ENCODE results near the gene SEMA3E. TPM values are rescaled to one million over a fixed set of nuclear protein-coding genes. Genes with fewer than 3 reads are reported as not detected.
"Not testable (repeated sequence)": the region's sequence is repeated elsewhere in the genome, so short reads cannot be mapped to it uniquely, and the experiment has no call there.

SEMA3E gene
- 0.29 and 3.6 TPM in 2 replicates for total RNA-seq (2014; rRNA removed; shearing (Covaris generic))

DNA sequence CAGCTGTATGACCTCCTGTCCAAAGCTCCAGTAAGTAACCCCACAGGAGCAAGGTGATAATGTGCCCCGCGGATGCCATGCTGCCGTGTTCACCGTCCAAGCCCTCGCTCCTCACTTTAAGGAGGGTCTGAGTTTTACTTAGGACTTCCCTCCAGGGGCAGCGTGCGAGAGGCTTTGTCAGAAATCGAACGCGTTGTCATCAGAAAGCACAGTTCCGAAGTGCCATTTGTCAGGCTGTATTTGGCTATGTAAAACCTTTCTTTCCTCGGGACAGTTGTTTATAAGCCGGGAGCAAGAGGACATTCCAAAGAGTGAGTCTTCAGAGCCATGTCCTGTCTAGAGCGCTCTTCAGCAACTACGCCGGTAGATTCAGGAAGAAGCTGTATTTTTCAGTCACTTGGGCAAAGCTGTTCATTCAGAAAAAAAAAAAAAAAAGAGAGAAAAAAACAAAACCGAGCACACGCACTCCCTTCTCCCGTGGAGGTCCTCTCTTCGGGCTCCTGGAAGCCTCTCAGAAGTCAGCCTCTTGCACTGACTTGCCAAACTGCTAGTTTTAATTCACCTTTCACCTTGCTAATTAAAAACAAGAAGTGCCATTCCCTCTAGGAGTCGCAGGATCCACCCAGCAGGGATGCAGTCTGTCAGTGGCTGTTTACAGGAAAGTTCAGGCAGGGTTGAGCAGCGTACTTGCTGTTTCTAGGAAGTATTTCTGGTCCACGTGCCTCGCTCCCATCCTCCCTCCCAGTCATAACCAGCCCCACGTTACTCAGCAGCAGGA, at the start of gene SEMA3E:
SEMA3E (minus strand) TSS at position 676 of the 778 bp plus-strand sequence.
- DNase-seq (ENCODE audit: low spot score) = peak; percentile 18

DNA sequence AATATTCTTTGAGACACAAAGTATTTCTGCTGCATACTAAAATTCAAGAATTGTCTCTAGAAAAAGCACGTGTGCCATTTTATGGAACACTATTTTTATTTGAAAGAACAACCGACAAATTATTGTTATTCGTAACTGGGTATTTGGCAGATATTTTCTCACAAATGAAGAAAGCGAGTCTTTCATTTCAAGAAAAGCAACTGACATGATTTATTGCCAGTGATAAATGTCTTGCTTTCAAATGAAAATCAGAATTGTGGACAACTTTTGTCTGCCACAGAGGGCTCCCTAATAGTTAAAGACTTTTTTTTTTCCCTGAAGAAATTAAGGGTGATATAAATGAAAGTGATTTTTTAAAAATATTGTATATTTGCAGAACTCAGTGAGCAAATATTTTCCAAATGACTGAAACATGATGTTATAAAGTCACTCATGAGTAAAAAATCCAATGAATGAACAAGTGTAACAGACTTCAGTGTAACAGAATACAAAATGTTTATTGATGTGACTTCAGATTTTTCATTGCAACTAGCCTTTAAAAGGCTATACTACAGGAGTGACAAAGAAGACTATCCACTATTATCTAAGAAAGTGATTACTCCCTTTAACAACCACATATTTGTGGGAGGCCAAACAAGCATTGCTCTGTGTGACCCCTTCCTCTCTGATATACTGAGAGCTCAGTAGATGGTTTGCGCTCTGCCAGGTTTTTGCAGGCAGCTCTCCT, 49.0 kb upstream of the SEMA3E start:
- no peak for DNase-seq (ENCODE audit: low spot score)

DNA sequence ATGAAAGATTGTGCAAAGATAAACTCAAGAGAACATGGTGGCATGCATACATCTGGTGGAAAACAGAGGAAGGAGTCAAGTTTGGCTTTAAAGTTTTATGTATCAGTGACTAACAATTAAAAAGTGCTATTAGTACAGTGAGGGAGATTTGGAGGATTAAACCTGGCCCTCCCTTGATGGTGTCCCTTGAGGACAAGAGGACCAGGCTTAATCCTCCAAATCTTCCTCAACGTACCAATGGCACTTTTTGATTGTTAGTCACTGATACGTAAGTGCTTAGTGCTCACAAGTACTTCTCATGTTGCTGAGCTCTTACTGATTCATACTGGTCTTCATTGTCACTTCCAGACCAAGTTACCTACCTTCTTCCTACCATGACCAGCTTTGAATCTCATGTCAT, 47.2 kb upstream of the SEMA3E start:
- no peak for DNase-seq (ENCODE audit: low spot score)

DNA sequence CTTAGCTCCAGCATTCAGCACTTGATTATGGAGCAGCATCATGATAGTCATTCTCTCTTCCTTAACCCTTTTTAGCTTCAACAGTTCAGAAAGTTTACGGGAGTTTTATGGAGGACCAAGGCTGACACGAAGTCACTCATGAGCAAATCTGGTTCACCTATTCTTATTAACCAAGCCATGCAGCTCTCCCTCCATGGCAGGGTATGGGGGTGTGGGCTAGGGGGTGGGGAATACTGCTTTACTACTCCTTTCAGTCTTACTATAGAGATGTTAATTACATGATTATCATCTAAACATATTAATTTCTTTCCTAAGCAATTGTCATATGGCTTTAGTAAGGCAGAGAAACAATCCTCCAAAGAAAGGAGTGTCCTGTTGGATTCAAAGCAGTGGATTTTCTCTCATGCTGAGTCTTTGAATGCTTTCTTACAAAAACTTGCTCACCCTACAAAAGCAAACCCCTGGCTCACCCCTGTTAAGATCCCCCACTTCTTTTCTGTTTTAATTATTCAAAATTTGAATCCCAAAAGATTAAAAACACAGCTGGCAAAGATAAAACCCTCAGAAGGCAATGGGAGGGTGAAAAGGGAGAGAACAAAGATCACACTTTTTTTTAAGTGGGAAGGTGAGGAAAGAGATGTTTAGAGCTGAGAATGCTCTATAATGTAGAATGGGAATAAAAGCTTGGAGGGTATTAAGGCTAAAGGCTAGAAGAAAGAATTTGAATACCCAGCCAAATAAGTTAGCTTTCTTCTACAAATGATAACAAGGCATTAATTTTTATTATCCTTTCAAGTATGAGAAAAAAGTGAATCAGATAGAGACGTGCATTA, 46.4 kb upstream of the SEMA3E start:
- DNase-seq (ENCODE audit: low spot score) = no peak

DNA sequence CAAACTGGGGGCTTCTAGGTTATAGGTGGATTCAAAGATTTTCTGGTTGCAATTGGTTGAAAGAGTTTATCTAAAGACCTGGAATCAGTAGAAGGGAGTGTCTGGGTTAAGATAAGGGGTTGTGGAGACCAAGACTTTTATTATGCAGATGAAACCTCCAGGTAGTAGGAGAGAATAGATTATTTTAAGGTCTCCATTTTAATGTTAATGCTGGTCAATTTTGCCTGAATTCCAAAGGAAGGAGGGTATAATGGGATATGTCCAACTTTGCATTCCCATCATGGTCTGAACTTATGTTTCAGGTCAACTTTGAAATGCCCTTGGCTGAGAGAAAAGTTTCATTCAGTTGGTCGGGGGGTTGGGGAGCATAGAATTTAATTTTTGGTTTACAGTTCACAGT, 44.3 kb upstream of the SEMA3E start:
- DNase-seq (ENCODE audit: low spot score) = no peak

DNA sequence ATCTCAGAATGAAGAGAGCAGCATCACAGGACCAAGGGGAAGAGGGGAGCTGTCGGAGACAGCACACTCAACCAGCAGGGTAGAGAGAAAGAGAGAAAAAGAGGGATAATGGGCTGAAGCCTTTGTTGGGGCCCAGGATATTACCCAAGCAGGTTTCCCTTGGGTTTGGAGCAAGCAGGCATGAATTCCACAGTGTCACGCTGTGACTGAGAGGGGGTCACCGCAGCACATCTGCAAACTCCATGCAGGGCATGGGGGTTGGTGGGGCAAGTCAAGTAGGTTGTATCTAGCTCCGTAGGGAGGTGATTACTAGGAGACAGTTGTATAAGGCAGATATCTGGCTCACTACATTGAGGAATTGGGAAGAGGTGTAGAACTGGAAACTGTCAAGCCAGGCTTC, 42.2 kb upstream of the SEMA3E start:
- DNase-seq (ENCODE audit: low spot score) = no peak

DNA sequence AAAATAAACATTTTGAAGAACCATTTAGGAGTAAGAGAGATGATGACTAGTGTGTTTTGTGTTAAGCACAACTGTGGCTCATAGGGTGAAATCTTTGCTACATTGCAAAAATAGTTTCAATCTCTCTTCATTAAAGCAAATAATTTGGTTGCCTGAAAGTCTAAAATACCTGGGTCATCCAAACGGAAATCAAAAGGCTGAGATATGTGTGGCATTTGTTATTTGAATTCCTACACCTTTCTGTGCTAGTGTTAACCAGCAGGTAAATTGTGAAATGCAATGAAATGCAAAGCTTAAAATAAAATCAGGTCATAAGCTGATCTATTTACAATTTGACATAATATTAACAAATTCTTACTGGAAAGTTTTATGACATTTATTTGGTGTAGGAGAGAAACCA, 40.9 kb upstream of the SEMA3E start:
- DNase-seq (ENCODE audit: low spot score) = no peak

DNA sequence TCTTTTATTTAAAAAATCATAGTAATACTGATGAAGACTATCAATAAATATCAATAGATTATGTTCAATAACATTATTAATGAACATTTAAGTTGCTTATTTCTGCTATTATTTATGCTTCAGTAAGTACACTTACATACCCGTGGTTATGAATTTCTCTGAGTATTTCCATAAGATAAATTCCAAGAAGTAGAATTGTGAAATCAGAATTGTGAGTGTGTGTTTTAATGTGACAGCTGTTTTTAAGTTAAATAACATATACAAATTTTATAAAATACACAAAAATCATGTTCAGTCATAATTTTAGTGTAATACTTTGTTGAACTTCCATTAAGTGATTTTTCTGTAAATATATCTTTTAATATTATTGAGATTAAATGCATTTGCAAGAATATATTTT, 37.5 kb upstream of the SEMA3E start:
- DNase-seq (ENCODE audit: low spot score) = no peak

DNA sequence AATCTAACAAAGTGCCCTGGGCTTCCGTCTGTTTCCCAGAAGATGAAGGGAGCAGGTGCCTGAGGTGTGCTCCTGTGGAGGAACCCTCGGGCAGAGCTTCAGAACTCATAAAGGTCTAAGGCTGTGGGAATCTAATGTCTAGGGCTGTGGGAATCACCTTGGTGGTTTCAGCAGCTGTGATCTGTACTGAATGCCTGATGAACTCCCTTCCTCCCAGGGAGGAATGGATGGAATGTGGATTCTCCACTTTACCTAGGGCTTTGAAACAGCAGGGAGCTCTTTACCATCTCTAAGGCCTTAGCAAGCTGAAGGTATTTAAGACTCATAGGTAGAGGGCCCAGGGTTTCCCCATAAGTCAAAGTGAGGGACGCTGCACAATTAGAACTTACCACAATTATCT, 36.0 kb upstream of the SEMA3E start:
- DNase-seq (ENCODE audit: low spot score) = peak; percentile 14

DNA sequence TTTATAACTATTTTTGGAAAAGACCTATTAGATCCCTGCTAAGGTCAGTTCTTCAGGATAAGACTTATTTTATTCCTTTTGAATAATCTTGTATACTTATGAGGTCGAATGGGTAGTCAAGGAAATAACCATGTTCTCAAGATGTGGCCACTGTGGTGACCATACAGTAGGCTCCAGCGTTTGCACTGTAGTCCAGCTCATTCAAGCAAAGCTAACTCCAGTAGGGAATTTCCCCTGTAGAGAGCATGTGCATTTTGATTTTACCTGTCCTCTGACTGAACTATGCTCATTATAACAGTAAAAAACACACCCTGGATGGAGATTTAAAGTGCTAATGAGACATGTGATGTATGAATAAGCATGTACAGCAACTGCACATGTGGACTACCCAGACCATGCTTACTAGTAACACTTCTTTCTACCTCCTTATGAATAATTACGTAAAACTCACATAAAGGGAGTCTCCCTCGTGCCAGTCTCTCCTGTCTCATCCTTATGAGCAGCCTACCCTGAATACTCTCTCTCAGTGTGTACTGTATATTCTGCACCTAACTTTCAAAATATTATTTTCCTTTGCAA, 32.4 kb upstream of the SEMA3E start:
- no peak for DNase-seq (ENCODE audit: low spot score)

DNA sequence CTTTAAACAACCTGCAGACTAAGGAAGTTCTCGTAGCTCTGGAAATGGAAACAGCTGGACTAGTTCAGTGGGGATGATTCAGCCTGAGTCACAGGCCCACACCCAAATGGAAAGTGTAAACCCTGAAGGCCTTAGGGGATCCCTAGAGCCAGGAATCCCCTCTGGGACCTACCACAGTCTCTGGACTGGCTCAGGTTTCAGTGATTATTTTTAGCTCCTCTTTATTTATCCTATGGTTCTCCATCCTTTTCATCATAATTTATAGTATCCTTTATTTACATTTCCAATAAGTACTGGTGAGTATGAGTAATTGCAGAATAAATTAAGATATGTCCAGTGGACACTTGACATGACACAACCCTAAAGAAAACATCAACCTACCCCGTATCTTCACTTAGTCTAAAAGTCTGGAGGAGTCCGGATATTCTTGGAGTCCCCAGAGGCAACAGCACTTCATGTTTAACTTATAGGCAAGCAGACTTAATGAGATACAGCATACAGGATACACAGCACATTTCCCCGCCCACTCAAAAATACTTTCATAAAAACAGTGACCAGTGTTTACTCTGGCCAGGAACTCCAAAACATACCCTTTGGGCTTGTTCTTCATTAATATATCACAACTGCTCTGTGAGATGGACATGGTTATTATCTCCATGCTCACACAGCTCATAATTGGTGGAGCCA, 28.4 kb upstream of the SEMA3E start:
- peak; percentile 98 for DNase-seq (ENCODE audit: low spot score)

DNA sequence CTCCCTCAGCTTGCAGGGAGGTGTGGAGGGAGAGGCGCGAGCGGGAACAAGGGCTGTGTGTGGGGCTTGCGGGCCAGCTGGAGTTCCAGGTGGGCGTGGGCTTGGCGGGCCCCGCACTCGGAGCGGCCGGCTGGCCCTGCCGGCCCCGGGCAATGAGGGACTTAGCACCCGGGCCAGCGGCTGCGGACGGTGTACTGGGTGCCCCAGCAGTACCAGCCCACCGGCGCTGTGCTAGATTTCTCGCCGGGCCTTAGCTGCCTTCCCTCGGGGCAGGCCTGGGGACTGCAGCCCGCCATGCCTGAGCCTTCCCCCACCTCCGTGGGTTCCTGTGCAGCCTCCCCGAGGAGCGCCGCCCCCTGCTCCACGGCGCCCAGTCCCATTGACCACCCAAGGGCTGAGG, 24.4 kb upstream of the SEMA3E start:
- not testable (repeated sequence) for DNase-seq (ENCODE audit: low spot score)

DNA sequence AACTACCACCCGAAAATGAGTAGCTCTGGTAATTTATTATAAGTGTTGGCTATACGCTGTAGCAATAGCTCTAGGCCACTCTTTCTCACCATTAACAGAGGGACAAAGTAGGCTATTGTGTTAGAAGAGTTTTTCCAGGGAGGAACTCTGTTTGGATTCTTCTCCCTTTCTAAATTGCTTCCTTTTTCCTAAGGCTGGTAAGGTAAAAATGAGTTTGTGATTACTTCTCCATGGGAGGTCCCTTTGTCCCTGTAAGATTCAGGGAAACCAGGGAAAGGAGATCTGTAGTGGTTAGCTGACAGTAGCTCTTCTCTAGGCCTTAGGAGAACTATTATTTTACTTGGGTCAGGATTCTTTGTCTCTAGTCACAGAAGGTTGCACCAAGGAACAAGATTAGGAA, 23.2 kb upstream of the SEMA3E start:
- no peak for DNase-seq (ENCODE audit: low spot score)

DNA sequence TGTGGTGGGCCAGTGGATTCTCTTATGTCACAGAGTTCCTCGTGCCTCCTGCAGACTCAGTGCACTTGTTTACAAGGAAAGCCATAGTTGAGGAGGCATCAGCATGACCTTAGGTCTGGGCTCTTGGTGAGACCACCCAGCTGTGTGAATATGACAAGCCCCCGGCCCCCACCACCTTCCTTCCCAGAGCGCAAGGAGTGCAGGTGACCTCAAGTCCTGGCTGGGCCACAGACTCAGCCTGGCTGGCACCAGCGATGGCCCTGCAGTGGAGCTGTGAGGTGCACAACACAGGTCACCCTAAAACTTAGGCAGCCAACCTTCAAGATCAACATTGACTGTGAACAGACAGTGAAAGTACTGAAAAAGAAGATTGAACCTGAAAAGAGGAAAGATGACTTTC, 14.2 kb upstream of the SEMA3E start:
- DNase-seq (ENCODE audit: low spot score) = no peak

DNA sequence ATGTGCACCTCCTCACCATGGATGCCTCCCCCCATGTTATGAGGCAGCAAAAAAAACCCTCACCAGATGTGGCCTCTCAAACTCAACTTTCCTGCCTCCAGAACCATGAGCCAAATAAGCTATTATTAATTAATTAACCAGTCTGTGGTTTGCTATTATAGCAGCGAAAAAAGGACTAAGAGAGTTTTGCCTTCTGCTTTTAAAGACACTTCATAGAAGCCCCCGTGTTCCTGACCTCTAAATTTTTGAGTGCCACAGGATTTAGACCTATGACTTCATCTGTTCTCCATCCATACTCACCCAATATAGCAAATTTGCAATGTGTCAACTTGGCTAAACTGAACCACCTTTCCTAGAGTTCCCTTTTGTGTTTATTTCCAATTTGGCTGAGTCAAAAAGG, 9.2 kb upstream of the SEMA3E start:
- no peak for DNase-seq (ENCODE audit: low spot score)

DNA sequence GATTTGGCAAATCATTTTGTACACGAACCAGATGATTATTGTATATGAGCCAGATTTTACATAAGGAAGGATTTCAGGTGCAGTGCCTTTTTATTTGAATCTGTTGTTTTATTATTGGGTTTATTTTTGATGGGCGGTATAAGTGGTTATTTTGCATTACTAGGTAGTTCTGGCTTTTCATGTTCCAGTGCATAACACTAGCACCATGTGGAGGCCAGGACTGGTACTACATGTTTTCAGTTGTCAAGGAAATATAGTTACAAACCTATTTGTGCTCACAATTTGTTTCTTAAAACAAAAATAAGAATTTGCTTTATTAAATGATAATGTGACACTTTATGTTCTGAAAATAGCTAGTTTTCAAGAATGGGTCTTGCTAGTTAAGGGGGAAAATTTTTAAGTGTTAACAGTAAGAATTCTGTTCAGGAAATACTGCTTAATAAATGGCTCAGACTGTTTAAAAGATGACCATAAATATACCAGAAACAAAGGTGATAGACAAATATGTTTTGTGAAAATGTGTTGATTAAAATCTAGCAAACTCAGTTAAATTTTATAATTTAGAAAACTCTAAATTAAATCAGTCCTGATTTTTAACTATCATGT, 7.1 kb upstream of the SEMA3E start:
- DNase-seq (ENCODE audit: low spot score) = peak; percentile 51

DNA sequence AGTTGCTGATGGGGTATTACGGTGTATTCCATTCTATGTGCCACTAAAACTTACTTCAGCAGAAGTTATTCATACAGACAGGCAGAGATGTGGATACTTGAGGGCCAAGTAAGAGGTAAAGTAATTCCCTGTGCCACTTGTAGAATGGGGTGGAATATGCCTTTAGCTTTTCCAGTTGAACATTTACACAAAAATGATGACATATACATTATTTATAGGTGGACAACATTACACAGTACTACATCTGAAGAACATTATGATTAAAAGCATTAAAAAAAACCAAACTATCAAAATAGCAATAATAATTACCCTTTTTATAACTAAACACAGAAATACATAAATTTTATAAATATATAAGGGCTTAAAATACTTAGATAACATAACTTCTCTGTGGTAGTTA, 3.5 kb upstream of the SEMA3E start:
- DNase-seq (ENCODE audit: low spot score) = no peak

DNA sequence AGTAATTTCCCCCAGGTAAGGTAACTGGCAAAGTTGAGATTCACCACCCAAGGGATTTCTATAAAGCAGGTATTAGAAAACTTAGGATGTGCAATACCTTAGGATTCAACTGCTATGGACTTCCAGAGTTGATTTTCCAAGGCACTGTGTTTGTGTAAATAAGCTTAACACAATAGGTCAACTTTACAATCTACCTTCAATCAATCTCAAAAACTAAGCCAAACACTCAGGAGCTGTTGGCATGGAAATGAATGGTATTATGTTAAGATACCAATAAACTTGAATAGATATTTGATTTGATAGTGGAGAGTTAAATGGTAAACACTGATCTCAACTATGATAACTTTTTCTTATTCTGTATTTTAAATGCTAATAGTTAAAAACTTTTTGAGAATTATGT, 762 bp upstream of the SEMA3E start:
- no peak for DNase-seq (ENCODE audit: low spot score)

DNA sequence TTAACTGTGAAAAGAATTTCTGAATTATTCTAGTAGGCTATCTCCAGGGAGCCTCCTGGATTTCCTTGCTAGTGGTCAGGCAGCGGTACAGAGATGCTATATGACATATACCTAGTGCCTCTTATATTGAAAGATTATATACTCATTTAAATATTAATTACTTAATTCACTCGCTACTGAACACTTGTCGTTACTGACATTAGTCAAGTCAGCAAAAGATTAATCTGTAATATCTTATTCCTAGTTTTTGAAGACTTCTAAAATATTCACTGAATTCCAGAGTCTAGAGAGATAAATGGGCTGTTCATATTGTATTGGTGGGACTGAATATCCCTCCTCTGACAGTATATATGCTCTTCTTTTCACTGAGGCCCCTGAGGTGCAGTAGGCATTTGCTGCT, 2.9 kb downstream of the SEMA3E start:
- DNase-seq (ENCODE audit: low spot score) = no peak

DNA sequence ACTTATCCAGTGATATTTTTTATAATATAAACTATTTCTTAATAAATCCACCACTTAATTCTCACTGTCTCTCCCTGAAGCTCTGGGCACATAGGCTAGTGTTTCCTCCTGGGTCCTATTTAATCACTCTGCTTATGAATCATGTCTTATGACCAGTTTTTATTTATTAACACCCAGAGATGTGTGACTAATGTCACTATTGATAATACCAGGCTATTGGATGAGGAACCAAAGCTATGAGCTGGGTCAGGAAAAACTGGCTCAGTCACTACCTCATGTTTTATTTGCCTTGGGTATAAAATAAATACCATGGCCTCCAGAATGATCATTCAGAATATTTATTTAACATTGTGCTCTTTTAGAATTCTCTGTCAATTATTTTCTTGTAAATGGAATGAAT, 5.2 kb downstream of the SEMA3E start:
- no peak for DNase-seq (ENCODE audit: low spot score)

DNA sequence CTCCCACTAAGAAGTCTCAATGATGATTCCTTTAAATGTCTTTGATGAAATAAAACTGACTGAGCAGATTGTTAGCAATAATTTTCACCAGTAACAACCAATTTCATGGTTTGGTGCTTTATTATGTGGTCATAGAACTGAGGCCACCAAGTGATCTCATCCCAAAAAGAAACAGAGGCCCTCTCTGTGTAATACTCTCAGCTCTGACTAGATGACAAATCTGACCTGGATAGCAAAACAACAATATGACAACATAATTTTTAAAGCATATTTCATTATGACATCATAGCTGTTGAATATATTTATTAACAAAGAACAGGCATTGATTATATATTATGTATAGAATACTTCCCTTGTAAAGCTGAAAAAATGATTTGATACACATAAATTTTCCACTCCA, 5.9 kb downstream of the SEMA3E start:
- no peak for DNase-seq (ENCODE audit: low spot score)

Measured in A172 (cell line).